HG02798 (cell line): ENCODE measurements around the gene GCA.
A peak's percentile ranks its signal among the peaks of the same experiment; 100 is the strongest.

Experiments used
- ATAC-seq: cut with Tn5 transposase; IDR thresholded peaks from one replicate; pipeline ENCODE4 v1.9.1; 2021; ENCODE audit warnings: mild to moderate bottlenecking; ENCODE audit not compliant: unreplicated experiment, poor library complexity

The GCA gene

DNA sequence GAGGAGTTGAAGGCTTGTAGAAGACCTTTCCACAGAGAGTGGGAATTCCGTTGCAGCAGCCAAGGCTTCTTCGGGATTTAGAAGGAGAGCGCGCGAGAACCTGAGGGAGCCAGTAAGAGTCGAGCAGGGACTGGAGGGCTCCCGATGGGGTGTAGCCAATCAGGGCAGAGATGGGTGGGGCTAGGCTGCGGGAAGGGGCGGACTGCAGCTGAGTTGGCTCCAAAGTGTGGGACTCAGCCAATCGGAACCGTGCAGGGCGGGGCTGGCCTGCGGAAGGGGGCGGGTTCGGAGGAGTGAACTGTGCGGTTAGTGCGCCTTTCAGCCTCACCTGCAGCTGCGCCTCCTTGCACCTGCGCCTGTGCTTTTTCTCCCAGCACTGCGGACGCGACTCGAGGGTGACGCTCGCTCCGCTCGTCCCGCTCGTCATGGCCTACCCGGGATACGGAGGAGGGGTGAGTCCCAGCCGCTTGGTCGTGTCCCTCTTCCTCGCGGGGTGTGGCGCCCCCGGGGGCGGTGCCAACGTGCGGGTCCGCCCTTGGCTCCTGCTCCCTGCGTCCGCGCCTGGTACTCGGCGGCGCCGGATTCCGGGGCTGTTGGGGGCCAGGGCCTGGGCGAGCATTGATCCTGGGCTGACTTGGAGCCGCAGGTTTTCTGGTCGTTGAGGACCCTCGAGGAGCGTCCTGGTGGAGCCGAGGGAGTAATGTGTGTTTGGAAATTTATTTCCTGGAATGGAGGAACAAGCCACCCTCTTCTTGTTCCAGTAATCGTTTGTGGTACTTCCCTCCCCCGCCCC, at the start of gene GCA:
TSS of gene GCA (plus strand) at position 309 of the 793 bp plus-strand sequence. CDS start at position 426, 117 bp downstream.
- peak; percentile 99 for ATAC-seq

DNA sequence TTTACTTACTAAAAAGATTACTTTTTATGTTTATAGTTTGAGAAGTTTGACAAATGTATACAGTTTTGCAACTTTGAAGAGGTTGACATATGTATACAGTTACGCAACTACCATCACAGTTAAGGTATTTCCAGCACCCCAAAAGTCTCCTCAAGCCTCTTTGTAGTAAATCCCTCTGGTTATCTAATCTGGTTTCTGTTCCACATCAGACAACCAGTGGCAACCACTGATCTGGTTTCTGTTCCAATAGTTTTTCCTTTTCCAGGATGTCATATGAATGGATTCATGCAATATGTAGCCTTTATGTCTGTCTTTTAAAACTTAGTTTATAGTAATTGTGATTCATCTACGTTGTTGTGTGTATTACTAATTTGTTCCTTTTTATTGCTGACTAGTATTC, 48.9 kb upstream of the GCA start:
- ATAC-seq, result no peak

GRCh38 chr2:162297925-162298552, 45.9 kb upstream of the GCA start:
- ATAC-seq, result peak; percentile 67

GRCh38 chr2:162298669-162299335, 45.1 kb upstream of the GCA start:
- no peak for ATAC-seq

GRCh38 chr2:162300266-162300665, 43.7 kb upstream of the GCA start:
- no peak for ATAC-seq

- peak; percentile 77 for ATAC-seq
These were observed 42.7 kb upstream of the GCA start for GRCh38 chr2:162301151-162301804.

DNA sequence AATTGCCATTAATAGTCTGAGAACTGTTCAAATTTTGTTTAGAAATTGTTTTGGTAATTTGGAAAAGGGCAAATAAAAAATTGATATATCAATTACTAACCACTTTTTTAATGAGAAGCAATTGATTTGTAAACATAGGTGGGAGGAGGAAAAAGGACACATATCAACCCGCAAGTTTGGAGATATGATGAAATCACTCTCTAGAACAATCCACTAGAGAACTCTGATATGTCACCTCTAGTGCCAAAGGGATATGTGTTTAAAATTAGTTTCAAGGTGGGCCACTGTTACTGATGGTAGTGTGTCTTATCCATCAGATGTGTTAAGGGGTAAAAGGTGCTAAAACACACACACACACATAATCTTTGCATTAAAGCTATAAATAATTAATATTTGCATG, 42.1 kb upstream of the GCA start:
- ATAC-seq, result no peak

DNA sequence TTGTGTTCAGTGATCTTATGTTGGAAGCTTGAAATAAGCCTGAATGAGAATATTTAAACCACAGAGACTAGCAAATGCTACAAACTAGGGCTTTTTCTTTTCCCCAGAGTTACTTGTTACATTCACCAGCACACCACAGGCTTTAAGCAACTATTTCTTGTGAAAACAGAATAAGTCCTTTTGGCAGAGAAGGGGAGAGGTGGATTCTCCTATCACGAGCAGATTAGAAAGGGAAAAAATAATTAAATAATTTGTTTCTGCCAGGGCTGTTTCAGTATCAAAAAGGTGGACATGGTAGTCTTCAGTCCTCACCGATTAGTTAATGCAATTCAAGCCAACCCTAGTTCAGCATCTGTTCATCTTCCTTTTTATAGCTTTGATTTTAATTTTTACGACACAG, 38.0 kb upstream of the GCA start:
- no peak for ATAC-seq

DNA sequence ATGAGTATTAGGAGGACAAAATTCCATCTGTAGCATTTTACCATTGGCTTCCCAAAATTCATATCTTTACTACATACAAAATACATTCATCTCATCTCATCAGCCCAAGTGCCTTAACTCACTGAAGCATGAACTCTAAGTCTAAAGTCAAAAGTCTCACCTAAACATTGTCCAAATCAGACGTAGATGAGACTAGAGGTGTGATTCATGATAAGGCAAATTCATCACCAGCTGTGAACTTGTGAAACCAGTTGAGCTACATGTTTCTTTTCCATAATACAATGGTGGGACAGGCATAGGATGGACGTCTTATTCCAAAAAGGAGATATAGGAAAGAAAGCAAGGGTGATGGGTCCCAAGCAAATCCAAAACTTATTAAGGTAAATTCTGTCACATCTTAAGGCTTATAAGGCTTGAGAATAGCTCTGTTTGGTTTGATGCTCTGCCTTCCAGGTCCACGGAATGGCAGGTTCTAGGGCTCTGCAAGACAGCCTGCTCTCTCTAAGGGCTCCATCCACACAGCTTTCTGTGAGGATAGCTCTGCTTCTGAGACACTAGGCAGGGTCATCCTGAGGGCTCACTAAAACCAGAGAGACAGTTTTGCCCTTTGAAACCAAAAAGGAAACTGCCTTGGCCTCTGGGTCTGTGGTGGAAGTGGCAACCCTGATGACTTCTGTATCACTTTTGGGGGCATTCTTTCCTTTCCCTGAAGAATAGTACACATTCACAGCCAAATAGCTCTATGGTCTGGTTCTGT, 35.0 kb upstream of the GCA start:
- peak; percentile 76 for ATAC-seq

- no peak for ATAC-seq
These were observed 31.1 kb upstream of the GCA start for GRCh38 chr2:162312853-162313252.

DNA sequence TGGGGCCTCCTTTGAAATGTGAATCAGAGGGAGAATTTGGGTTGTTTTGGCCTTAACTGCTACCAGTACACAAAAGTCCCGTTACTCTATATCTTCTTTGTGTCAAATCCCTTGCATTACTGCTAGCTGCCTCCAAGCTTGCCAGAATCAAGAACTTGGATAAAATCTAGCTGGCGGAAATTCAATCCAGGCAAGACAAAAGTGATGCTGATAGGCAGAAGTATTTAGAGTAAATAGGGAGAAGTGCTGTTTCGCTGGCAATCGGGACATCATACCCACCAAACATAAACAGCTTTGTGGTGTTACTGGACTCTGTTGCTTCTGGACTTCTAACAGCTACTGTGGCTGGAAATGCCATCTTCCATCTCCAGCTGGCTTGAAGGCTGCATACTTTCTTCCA, 28.0 kb upstream of the GCA start:
- ATAC-seq, result no peak

DNA sequence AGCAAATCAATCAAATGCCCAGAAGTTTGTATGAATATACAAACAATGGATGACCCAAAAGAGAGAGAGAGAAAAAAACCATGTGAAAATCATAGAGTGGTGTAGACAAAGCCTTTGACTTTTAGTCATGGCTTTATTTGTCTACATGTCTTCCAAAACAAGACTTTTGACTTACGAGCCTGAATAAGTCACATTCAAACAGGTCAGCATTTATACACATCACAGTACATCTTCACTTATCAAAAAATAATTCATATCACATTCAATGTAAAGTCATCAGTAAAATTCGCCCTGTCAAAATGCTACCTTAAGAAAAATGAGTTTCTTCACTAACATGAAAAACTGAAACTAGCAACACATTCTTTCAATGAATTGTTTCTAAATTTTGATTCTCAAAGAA, 27.3 kb upstream of the GCA start:
- ATAC-seq, result no peak

GRCh38 chr2:162317058-162317742, 26.7 kb upstream of the GCA start:
- ATAC-seq, result no peak

DNA sequence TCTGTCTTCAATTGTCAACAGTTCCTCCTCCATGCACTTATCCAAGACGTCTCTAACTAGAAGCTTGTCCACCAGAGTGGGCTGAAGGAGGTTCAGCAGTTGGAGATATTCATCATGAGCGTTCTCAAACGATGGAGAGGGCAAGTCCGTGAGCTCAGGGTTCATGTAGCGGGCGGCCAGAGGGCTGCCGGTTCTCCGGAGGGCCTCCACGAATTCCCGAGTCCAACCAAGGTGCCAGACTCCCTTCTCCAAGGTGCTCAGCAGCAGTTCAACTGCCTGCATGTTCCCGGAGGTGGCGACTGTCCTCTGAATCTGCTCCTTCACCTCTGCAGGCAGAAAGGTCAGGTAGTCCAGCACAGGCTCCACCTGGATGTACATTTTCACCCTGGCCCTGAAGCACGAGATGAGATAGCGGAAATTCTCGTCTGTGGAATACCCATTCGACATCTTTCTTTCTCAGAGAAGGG, 26.0 kb upstream of the GCA start:
- ATAC-seq, result peak; percentile 5

DNA sequence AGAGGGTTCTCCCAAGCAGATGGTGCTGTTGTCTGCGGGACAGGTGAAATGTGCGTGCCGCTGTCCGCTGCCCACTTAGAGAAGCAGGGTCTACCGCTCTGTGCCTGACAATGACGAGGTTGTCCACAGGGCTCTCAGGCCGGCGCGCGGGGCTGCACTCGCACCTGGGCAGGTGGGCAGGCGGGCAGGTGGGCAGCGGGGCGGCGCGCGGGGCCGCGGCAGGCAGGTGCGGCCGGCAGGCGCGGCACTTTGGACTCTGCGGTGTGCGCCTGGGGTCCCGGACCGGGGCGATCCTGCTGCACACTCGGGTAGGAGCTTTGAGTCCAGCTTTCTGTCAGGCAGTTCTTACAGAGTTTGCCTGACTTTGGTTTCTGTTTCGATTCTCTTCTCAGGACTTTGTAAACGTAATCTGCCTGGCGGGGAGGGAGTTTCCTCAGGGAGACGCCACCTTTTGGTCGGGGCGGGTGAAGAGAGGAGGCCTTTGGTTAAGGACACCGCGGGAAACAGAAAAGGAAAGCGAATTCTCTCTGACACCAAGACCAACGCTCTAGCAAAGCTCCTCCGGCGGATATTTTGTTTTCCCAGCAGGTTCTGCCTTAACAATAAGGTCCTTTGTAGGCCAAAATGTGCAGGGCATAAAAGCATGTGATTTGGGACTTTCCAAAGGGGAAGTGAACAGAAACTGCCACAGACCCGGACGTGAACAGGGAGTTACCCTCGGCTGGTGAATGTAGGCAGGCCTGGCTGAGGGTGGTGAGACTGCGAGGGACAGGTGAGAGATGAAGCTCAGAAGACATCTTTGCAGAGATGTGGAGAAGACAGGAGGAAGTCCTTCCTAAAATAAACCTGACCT, 25.4 kb upstream of the GCA start, which contains the start of gene IFIH1:
TSS of gene IFIH1 (minus strand) at position 357 of the 853 bp plus-strand sequence. CDS start 377 bp downstream, outside the sequence.
- peak; percentile 84 for ATAC-seq

DNA sequence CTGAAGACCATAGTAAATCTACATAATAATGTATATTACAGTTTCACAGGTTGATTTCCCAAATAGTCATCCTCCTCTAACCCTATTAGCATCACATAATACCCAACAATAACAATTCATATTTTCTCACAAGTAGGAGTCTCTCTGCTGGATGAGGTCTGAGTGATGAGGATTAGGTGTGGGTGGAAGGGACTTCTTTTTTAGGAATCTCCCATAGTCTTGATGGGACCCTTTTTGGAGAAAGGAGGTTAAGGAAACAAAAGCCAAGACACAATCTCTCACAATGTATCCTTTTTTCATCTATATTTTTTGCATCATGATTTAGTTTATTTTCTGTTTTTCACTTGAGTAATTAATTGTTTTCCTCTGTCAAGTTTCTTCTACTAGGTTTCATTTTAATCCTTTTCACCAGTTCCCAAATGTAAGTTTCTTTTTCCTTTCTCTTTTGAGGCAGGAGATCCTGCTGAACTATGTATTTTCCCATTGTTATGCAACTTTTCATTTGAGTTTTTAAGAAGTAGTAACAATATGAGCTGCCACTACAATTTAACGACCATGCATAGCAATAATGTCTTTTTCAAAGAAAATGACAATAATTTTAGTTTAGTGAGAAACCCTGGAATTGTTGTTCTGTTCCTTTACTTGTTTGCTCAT, 22.9 kb upstream of the GCA start:
- ATAC-seq, result no peak

DNA sequence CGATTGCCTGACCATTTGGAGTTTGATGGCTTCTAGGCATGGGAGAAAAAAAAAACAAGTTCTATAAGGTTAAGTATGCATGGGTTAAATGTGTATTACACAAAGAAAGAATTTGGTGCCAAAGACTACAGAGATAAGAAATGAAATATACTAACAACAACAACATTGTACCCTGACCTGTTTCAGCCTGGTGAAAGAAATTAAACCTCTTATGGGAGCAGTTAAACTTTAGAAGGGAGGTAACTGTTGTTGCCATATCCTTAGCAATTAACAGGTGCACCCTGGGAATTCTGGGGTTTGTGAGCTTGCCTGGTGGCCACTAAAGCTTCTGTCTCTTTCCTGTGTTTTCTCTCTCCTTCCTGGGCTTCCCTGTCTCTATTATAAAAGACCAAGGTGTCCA, 19.0 kb upstream of the GCA start:
- ATAC-seq, result no peak
